Measurements from ENCODE around the gene NHERF1. TPM values are rescaled to one million over a fixed set of nuclear protein-coding genes. Genes with fewer than 3 reads are reported as not detected.

Gene NHERF1
- total and polyA plus RNA-seq, 2 donors (not counting 3 experiments of a cell fraction or from before 2014, with no cell fraction given), result 24.4 to 26.9 TPM

DNA sequence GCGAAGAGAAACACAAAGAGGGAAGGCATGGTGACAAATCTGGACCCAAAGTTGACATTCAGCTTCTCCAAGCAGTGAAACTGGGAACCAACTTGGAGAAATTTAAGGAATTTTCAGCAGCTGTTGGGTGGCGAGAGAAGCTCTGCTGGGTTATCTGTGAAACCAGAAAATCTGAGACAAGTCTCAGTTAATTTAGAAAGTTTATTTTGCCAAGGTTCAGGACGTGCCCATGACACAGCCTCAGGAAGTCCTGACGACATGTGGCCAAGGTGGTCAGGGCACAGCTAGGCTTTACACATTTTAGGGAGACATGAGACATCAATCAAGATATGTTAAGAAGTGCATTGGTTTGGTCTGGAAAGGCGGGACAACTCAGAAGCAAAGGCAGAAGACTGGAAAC is 24.5 kb upstream of the NHERF1 start:
- Histone ChIP-seq H3K4me3 (replicated peaks in 1 of 3; ENCODE audit: insufficient read depth in 1 of 3, low read depth in 1 of 3, low read length in 3 of 3) (no peak overlapping the region), H3K9me1 (replicated peaks; ENCODE audit: control insufficient read depth, extremely low read depth, insufficient read depth, low read length) (no peaks in the 10 kb centered on the region), H3K27ac (ENCODE audit: insufficient read depth, low read depth, low read length) (no peak overlapping the region), H4K20me1 (replicated peaks; ENCODE audit: control insufficient read depth, extremely low read depth, insufficient read depth, low read length) (no peaks in the 10 kb centered on the region), H3K9me3 (replicated peaks; ENCODE audit: control insufficient read depth, insufficient read depth, low read length) (no peaks in the 10 kb centered on the region), H3K79me2 (ENCODE audit: control insufficient read depth, insufficient read depth, low read length) (no peaks in the 10 kb centered on the region), H3K36me3 (ENCODE audit: control insufficient read depth in 2 of 2, extremely low read depth in 1 of 2, insufficient read depth in 2 of 2, low read length in 2 of 2) (no peaks in the 10 kb centered on the region), H3K4me1 (ENCODE audit: control insufficient read depth, extremely low read depth, insufficient read depth, low read length) (no peaks in the 10 kb centered on the region), H3K9ac (replicated peaks; ENCODE audit: extremely low read depth, insufficient read depth, low read length) (no peak overlapping the region), H2AFZ (ENCODE audit: low read depth, low read length) (no peak overlapping the region), H3K27me3 (ENCODE audit: control insufficient read depth in 2 of 2, insufficient read depth in 2 of 2, low read length in 2 of 2) (no peaks in the 10 kb centered on the region), H3K4me2 (ENCODE audit: insufficient read depth, low read length) (no peak overlapping the region)
- no TSS peak for BruUV-seq (replicated peaks)
- no peak for TF ChIP-seq POLR2AphosphoS5 (IDR thresholded peaks at IDR 0.05; ENCODE audit: insufficient read depth, low read depth, low read length)
- TF ChIP-seq, protein P1, sequence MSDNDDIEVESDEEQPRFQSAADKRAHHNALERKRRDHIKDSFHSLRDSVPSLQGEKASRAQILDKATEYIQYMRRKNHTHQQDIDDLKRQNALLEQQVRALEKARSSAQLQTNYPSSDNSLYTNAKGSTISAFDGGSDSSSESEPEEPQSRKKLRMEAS (IDR thresholded peaks at IDR 0.05; ENCODE audit: insufficient read depth, insufficient read length), result no peak
- TF ChIP-seq MYC (IDR thresholded peaks at IDR 0.05; ENCODE audit: low read depth, low read length), result no peak
- TF ChIP-seq JUN (IDR thresholded peaks at IDR 0.05; ENCODE audit: borderline replicate concordance, insufficient read depth, insufficient read length, low read depth), result no peak
- TF ChIP-seq EZH2 (IDR thresholded peaks at IDR 0.05; ENCODE audit: borderline replicate concordance, low read depth, low read length, severe bottlenecking), result no peak
- no peak for TF ChIP-seq POLR2A (IDR thresholded peaks at IDR 0.05; ENCODE audit: low read depth, low read length)
- no peak for TF ChIP-seq FOS (IDR thresholded peaks at IDR 0.05; ENCODE audit: borderline replicate concordance, insufficient read depth, low read length)
- TF ChIP-seq GATA2 (IDR thresholded peaks at IDR 0.05; ENCODE audit: insufficient read depth, insufficient read length, low read depth, low read length), result no peak
- TF ChIP-seq, protein P2, sequence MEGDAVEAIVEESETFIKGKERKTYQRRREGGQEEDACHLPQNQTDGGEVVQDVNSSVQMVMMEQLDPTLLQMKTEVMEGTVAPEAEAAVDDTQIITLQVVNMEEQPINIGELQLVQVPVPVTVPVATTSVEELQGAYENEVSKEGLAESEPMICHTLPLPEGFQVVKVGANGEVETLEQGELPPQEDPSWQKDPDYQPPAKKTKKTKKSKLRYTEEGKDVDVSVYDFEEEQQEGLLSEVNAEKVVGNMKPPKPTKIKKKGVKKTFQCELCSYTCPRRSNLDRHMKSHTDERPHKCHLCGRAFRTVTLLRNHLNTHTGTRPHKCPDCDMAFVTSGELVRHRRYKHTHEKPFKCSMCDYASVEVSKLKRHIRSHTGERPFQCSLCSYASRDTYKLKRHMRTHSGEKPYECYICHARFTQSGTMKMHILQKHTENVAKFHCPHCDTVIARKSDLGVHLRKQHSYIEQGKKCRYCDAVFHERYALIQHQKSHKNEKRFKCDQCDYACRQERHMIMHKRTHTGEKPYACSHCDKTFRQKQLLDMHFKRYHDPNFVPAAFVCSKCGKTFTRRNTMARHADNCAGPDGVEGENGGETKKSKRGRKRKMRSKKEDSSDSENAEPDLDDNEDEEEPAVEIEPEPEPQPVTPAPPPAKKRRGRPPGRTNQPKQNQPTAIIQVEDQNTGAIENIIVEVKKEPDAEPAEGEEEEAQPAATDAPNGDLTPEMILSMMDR (IDR thresholded peaks at IDR 0.05; ENCODE audit: extremely low read depth in 1 of 2, insufficient read depth in 1 of 2, low read depth in 1 of 2, low read length in 2 of 2), result no peak
- CTCF ChIA-PET, result interaction anchor here (1.2 kb wide), 1 partner anchor 47 kb away, joined by 3 read pairs; no protein-coding TSS in a partner anchor
- DNase-seq (ENCODE audit: low read depth, low spot score), result no peak
- dilution Hi-C loops (cut with MboI; ENCODE audit: extremely low pct_ligation_motif_present, low sequenced_read_pairs), result no loop called here
- intact Hi-C loops (cut with micrococcal nuclease), result no loop called here
- FAIRE-seq, result no peak
- POLR2A ChIA-PET, result no interaction called here
